Measurements from ENCODE around the gene C2orf78.
"Not testable (repeated sequence)": the region's sequence is repeated elsewhere in the genome, so short reads cannot be mapped to it uniquely, and the experiment has no call there.

The C2orf78 gene

GRCh38 chr2:73779467-73780236 is 4.3 kb upstream of the C2orf78 start, which contains the start of gene DUSP11:
DUSP11 (minus strand) TSS chr2:73780103; CDS start chr2:73779974, 129 bp downstream.
- peak; percentile 88 to 97 (median 91) for DNase-seq (ENCODE audit: low read depth in 3 of 3, low spot score in 1 of 3)

- DNase-seq (ENCODE audit: low read depth in 3 of 3, low spot score in 1 of 3): no peak
These were observed 3.8 kb upstream of the C2orf78 start for GRCh38 chr2:73780237-73780582.

GRCh38 chr2:73783402-73783801 is 581 bp upstream of the C2orf78 start:
- not testable (repeated sequence) for DNase-seq (ENCODE audit: low read depth in 3 of 3, low spot score in 1 of 3)

- DNase-seq (ENCODE audit: low read depth in 3 of 3, low spot score in 1 of 3): no peak
These were observed 27.9 kb downstream of the C2orf78 start for GRCh38 chr2:73811878-73812277.

- DNase-seq (ENCODE audit: low read depth in 3 of 3, low spot score in 1 of 3): no peak
These were observed 28.7 kb downstream of the C2orf78 start for GRCh38 chr2:73812635-73813034.

- DNase-seq (ENCODE audit: low read depth in 3 of 3, low spot score in 1 of 3): no peak
These were observed 34.3 kb downstream of the C2orf78 start for GRCh38 chr2:73818296-73818695.

GRCh38 chr2:73821227-73821626 is 37.2 kb downstream of the C2orf78 start:
- no peak for DNase-seq (ENCODE audit: low read depth in 3 of 3, low spot score in 1 of 3)

GRCh38 chr2:73821669-73822068 is 37.7 kb downstream of the C2orf78 start:
- no peak for DNase-seq (ENCODE audit: low read depth in 3 of 3, low spot score in 1 of 3)

GRCh38 chr2:73822276-73822675 is 38.3 kb downstream of the C2orf78 start:
- no peak for DNase-seq (ENCODE audit: low read depth in 3 of 3, low spot score in 1 of 3)

- no peak for DNase-seq (ENCODE audit: low read depth in 3 of 3, low spot score in 1 of 3)
These were observed 39.0 kb downstream of the C2orf78 start for GRCh38 chr2:73822991-73823390.

- no peak for DNase-seq (ENCODE audit: low read depth in 3 of 3, low spot score in 1 of 3)
These were observed 39.4 kb downstream of the C2orf78 start for GRCh38 chr2:73823416-73823815.

- DNase-seq (ENCODE audit: low read depth in 3 of 3, low spot score in 1 of 3): no peak
These were observed 40.0 kb downstream of the C2orf78 start for GRCh38 chr2:73823916-73824523.

- no peak for DNase-seq (ENCODE audit: low read depth in 3 of 3, low spot score in 1 of 3)
These were observed 41.4 kb downstream of the C2orf78 start for GRCh38 chr2:73825408-73825807.

- no peak for DNase-seq (ENCODE audit: low read depth in 3 of 3, low spot score in 1 of 3)
These were observed 43.0 kb downstream of the C2orf78 start for GRCh38 chr2:73827018-73827417.

- DNase-seq (ENCODE audit: low read depth in 3 of 3, low spot score in 1 of 3): no peak
These were observed 43.8 kb downstream of the C2orf78 start for GRCh38 chr2:73827660-73828388.

GRCh38 chr2:73828389-73828817 is 44.4 kb downstream of the C2orf78 start:
- DNase-seq (ENCODE audit: low read depth in 3 of 3, low spot score in 1 of 3): no peak

- peak; percentile 69 to 73 (median 72) for DNase-seq (ENCODE audit: low read depth in 3 of 3, low spot score in 1 of 3)
These were observed 45.0 kb downstream of the C2orf78 start, which contains the start of gene STAMBP for GRCh38 chr2:73828818-73829570. STAMBP (plus strand) TSS chr2:73828961; CDS start chr2:73830857, 1,896 bp downstream.

- DNase-seq (ENCODE audit: low read depth in 3 of 3, low spot score in 1 of 3): no peak
These were observed 47.0 kb downstream of the C2orf78 start for GRCh38 chr2:73830871-73831401.

GRCh38 chr2:73832930-73833329 is 48.9 kb downstream of the C2orf78 start:
- no peak for DNase-seq (ENCODE audit: low read depth in 3 of 3, low spot score in 1 of 3)

- DNase-seq (ENCODE audit: low read depth in 3 of 3, low spot score in 1 of 3): no peak
These were observed 52.4 kb downstream of the C2orf78 start for GRCh38 chr2:73836141-73836943.
